Cortex of kidney (tissue), 1 donor: Measurements from ENCODE around the gene CMTR1.
"Not testable (repeated sequence)": the region's sequence is repeated elsewhere in the genome, so short reads cannot be mapped to it uniquely, and the experiment has no call there.

Experiments used
- DNase-seq: peaks from one replicate; lab custom pipeline; 2025; lab: John Stamatoyannopoulos, UW

Gene CMTR1

DNA sequence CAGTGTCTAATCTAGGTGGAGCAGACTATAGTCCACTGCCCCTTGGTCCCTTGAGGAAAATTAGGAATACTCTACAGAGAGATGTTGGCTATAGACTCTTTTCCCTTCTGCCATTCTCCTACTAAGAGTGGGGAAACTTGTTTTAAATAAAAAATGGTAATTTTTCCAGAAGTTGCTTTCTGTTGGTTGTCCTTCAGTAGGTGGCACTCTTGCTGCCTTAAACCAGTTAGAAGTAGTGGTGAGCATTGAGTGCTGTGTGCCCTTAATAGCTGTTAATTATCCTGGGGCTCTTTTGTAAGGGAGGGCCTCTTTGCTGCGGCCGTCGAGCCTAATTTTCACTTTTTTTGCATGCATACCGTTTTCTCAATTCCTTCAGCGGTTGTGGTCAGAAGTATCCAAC, 2.8 kb downstream of the CMTR1 start:
- DNase-seq, result no peak

DNA sequence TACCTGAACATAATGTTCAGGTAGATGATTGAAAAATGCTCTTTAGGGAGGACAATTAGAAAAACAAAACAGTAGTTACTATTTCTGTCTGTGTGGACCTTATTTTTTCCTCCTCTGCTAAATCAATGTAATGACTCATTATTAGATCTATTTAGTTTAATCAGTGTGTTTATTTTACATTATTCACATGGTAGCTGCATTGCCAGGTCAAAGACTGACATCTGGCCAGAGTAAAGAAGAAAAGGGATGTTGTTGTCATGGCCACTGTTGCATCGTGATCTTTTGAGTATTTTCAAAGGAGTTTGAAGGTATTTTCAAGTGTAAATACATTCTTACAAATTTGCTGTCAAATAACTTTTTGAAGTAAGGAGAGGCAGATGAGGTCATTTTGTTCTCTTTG, 5.9 kb downstream of the CMTR1 start:
- no peak for DNase-seq

GRCh38 chr6:37441651-37442050, 8.6 kb downstream of the CMTR1 start:
- no peak for DNase-seq

DNA sequence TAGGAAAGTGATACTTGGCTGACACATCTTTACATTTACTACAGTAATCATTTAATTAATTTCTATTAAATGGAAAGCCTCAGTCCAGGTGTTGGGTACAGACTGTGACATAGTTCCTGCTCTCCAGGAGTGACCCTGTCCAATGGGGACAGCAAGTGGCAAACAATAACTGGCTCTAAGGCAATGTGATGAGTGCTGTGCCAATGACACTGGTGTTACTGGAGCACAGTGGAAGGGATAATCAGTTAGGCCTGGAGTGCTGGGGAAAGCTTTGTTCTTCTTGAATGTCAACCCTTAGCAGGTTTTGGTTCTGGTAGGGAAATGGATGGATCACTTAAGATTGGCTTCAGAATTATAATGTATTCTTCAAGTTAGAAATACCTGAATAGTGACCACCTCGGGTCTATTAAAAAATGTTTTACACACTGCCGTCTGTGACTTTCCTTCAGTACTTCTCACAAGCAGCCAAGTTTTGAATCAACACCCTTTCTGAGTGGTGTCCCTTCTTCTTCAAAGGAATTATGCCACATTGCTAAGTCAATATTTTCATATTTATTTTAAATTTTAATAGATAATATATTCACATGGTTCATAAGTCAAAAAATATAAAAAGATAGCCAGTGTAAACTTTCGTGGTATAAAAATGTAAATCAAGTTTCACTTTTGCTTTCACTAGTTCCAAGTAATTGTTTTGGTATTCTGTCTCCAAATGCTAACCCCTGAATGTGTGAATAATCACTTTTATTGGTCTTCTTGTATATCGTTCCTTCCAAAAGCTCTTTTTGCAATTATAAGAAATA, 9.6 kb downstream of the CMTR1 start:
- DNase-seq, result no peak

DNA sequence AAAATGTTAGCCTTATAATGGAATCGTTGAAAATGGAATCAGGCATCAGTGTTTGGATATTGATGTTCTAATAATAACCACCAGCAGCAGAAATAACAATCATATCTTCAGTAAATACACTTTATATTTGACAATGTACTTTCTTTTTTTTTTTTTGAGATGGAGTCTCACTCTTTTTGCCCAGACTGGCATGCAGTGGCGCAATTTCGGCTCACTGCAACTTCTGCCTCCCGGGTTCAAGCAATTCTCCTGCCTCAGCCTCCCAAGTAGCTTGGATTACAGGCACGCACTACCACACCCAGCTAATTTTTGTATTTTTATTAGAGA, 10.2 kb downstream of the CMTR1 start:
- DNase-seq, result not testable (repeated sequence)

DNA sequence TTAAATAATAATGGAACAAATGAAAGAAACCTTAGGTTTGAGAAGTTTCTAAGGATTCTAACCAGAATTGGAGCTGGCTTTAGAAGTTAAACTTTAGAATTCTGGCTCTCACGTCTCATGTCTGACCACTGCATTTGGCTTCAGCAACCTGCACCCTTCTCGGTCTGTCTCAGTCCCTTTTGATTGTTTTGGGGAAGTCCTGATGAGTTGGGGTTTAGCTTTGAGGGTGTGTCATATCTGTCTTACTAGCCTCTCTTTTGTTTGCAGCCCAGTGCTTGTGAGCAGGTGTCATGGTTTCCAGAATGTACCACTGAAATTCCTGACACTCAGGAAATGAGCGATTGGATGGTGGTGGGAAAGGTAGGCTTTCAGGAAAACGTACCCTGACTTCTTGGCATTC, 17.0 kb downstream of the CMTR1 start:
- no peak for DNase-seq

DNA sequence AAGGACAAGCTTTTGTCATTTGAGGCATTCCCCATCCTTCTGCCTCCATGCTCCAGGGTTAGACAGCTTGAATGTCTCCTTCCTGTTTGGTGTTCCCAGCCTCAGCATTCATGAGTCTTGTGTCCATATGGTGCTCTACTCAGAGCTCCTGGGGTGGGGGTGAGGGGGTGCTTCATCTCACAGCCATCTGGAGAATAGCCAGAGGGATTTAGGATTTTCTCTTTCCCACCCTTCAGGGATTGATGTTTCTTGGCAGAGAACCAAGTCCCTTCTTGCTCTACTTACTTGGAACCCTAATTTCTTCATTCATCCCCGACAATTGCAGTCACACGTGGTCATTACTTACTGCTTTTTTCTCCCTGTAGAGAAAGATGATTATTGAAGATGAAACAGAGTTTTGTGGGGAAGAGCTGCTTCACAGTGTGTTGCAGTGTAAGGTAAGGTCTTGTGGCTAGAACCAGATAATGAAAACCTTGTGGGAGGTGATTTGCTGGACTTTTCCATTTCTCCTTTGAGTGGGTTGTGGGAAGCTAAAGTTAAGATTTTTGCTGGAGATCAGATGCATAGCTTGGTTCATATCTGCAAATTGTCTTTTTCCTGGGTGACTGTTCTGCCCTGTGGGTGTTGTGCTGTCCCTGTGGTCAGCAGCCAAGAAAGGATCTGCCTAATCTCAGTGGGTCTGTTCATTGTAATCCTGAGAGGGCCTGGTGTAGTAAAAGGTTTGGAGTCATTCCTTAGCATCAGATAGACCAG, 18.6 kb downstream of the CMTR1 start:
- DNase-seq, result no peak

- no peak for DNase-seq
Observed at GRCh38 chr6:37452522-37452921, 19.5 kb downstream of the CMTR1 start.

DNA sequence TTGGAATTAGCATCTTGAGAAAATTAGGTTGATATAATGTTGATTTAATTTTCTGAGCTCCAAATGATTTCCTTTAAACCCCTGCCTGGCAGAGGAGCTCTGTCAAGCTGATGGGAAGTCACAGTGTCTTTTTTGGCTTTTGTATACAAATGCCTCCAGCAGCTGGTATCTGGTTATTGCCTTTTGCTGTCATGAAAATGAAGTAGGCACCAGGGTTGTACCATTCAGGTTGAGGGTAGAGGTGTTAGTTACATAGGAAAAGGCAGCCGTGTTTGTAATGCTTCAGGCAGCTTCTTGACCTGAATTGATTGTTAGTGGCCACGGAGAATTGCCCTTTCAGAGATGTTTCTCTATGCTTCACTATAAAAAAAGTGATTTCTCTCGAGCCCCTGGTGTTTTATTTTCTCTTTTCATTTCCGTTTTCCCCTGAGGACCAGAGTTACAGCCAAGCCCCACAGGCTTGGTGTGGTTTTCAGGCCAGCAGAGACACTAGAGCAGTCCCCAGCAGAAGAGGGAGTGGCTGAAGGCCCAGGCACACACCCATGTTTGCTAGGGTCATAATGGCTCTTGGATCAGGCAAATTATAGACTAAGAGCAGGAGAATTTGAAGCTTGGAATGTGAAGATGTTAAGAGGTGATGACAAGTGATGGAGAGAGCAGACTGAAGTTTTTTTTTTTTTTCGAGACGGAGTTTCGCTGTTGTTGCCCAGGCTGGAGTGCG, 21.6 kb downstream of the CMTR1 start:
- DNase-seq, result no peak

- DNase-seq, result no peak
Observed at GRCh38 chr6:37456126-37456525, 23.1 kb downstream of the CMTR1 start.

DNA sequence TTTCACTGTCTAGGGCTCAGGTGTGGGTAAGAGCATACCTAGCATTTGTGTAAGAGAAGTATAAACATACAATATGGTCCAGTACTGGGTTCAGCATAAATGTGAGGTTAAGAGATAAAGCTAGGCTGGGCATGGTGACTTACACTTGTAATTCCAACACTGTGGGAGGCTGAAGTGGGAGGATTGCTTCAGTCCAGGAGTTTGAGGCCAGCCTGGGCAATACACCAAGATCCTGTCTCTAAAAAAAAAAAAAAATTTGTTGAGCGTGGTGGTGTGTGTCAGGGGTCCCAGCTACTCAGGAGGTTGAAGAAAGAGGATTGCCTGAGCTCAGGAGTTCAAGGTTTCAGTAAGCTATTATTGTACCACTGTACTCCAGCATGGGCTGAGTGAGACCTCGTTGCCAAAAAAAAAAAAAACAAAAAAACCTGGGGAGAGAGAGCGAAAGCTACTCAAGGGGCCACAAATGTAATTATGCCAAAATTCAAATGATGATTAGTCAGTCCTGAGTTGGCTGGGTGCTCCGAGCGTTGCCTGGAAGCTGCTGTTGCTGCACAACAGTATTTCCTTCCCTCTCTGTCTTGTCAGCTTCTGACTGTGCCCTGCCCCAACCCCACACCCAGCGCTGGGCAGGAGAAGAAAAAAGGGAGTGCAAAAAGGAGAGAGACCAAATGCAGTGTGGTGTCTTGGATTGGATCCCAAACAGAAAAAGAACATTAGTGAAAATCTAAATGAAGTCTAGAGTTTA, 24.0 kb downstream of the CMTR1 start:
- no peak for DNase-seq

- no peak for DNase-seq
Observed at GRCh38 chr6:37459981-37460800, 27.2 kb downstream of the CMTR1 start.

GRCh38 chr6:37460805-37461204, 27.8 kb downstream of the CMTR1 start:
- DNase-seq, result no peak

- no peak for DNase-seq
Observed at GRCh38 chr6:37463110-37463509, 30.1 kb downstream of the CMTR1 start.

- DNase-seq, result no peak
Observed at GRCh38 chr6:37467718-37468117, 34.7 kb downstream of the CMTR1 start.

DNA sequence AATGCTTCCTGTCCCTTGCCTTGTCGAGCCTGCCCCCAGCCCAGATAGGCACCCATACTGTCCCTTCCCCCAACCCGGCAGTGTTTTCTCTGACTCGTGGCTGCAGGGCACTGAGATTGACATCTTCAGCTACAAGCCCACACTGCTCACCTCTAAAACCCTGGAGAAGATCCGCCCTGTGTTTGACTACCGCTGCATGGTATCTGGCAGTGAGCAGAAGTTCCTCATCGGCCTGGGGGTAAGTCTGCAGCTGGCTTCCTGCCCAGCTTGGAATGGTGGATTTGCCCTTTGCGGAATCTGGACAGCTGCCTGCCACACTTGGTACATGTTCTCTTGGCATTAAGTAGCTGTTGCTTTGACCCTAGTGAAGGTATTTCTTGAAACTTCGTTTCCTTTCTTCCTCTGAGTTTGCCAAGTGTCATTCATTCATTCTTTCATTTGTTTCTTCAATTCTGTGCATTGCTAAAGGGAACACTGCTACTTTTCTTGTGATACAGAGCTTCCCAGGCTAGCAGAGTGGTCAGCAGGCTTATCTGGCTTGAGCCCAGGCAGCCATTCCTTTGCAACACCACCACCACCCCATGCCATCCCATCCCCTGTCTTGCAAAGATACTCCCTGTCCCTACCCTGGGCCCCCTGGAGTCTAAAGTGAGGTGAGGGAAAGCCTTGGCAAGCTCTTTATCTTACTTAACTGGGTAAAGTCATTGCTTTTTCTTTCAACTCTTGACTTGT, 40.5 kb downstream of the CMTR1 start:
- no peak for DNase-seq

DNA sequence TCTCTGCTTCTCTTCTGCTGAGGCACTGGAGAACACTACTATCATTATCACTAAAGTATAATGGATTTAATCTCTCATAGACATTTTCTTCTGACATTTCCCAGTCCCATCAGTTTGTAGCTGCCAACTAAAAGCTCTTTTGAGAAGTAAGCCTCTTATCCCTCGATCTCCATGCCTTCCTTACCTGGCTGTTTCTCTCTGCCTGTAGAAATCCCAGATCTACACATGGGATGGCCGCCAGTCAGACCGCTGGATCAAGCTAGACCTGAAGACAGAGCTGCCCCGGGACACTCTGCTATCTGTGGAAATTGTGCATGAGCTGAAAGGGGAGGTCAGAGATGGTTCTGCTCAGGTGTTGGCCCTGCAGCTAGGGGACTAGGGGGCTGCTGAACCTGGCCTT, 41.3 kb downstream of the CMTR1 start:
- DNase-seq, result no peak

DNA sequence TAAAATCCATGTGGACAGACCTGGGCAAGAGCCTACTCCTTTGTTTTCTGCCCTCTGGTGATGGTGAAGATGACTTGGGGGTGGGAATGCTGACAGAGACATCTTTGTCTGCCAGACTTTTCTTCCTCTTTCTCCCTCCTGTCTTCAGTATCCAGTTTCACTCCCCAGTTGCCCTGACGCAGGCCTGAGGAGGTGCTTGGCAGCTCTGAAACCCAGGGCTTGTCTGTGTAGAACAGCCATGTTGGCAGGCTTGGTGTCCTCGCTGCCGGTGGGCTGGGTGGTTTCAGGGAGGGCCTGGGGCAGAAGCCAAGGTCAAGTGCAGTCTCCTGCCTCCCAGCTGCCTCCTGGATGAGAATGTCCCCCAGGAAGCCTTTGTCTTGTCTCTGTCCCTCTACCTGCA, 44.2 kb downstream of the CMTR1 start:
- no peak for DNase-seq

DNA sequence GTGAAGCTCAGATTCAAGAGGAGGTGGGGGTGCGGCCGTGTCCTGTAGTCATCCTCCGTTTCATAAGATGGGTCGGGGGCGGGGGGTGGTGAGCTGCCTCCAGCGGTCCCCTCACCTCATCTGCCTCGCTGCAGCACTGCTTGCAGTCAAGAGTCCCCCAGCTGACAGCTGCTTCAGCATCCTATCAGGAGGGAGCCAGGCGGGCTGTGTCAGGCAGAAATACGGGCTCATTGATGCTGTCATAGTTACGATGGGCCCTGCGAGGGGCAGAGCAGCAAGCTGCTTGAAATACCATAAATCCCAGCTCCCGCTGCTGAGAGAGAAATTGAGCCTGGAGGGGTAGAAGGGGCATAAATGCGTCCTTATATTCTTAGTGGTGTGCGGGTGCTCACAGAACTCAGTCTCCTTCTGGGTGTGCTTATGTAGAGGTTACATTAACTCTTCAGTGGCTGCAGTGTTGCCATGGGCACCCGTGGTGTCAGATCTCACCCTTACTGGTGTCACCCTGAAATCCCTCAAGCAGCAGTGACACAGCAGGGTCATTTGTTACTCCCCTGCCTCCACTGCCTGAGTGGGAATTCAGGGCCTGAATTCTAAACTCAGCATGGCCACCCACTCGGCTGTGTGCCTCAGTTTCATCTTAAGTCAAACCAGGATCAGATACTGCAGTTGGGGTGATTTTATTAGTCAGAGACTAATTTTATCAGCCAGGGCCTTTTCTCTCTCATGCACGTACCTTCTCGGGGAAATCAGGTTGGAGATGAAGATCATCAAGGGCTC, 44.8 kb downstream of the CMTR1 start:
- DNase-seq, result no peak

DNA sequence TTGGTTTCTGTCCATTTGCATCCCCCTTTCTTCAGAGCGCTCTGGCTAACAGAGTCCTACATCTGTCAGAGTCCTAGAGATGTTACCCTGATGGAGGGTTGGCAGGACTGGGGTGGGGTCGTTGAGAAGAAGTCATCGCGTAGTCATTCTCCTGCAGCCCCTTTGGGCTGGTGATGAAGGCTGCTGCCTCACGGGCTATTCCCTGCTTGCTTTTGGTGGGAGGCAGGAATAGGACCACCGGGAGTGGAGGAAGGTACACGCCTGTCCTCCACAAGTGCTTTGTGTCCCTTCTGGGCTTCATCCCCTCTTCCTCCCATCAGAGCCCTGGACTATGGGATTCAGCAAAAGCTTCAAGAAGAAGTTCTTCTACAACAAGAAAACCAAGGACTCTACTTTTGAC, 45.8 kb downstream of the CMTR1 start:
- DNase-seq, result no peak
